OCI-LY3 (cell line): ENCODE measurements around the gene SEPTIN12.

ENCODE experiments used
- H2AFZ ChIP-seq: fragments of 200-600, 300-600 bp; shearing (Covaris generic); 2 replicates; pipeline ENCODE4 v1.6.0; 2014; ENCODE audit warnings: antibody characterized with exemption, low read depth, low read length
- H3K27ac ChIP-seq: fragments of 200-600, 300-600 bp; sonication (generic); 2 replicates; pipeline ENCODE4 v1.5.1; 2014; ENCODE audit warnings: mild to moderate bottlenecking, low read length, moderate library complexity, mixed read lengths
- H3K27me3 ChIP-seq: fragments of 200-600, 300-600 bp; sonication (generic); 2 replicates; pipeline ENCODE4 v1.6.1; 2014; ENCODE audit warnings: low read depth, low read length, mixed read lengths
- H3K36me3 ChIP-seq: fragments of 200-600, 300-600 bp; sonication (generic); replicated peaks from 2 replicates; pipeline ENCODE3; 2014; ENCODE audit warnings: low read depth, low read length, mixed read lengths
- H3K4me1 ChIP-seq: fragments of 300-600, 200-600 bp; sonication (generic); 2 replicates; pipeline ENCODE4 v1.6.1; 2014; ENCODE audit warnings: low read length, mixed read lengths
- H3K4me2 ChIP-seq: fragments of 200-600, 300-600 bp; sonication (generic); 2 replicates; pipeline ENCODE4 v1.6.1; 2014; ENCODE audit warnings: low read length, mixed read lengths
- H3K4me3 ChIP-seq: fragments of 300-600, 200-600 bp; sonication (generic); 2 replicates; pipeline ENCODE4 v1.5.1; 2014; ENCODE audit warnings: antibody characterized with exemption, mild to moderate bottlenecking, low read length, moderate library complexity
- H3K79me2 ChIP-seq: fragments of 300-600, 200-600 bp; shearing (Covaris generic); 2 replicates; pipeline ENCODE4 v1.6.1; 2014; ENCODE audit warnings: mild to moderate bottlenecking, low read length, mixed read lengths
- H3K9ac ChIP-seq: fragments of 300-600, 200-600 bp; shearing (Covaris generic); 2 replicates; pipeline ENCODE4 v1.6.0; 2014; ENCODE audit warnings: mild to moderate bottlenecking, low read length, moderate library complexity
- H3K9me3 ChIP-seq: fragments of 200-600, 300-600 bp; shearing (Covaris generic); 2 replicates; pipeline ENCODE4 v1.6.1; 2014; ENCODE audit warnings: low read length, mixed read lengths; ENCODE audit not compliant: insufficient read depth
- H4K20me1 ChIP-seq: fragments of 200-600, 300-600 bp; sonication (generic); 2 replicates; pipeline ENCODE4 v1.6.1; 2016; ENCODE audit warnings: low read length, mixed read lengths; ENCODE audit not compliant: insufficient read depth
- EZH2phosphoT487 ChIP-seq: fragments of 200-600 bp; shearing (Covaris generic); IDR thresholded peaks from 2 replicates; pipeline ENCODE4 v1.6.1; 2018; ENCODE audit warnings: antibody characterized with exemption, mixed run types, low read depth
- TF ChIP-seq, protein P1 (sequence below): fragments of 200-600, 300-600 bp; sonication (generic); IDR thresholded peaks from 2 replicates; pipeline ENCODE4 v1.5.1; 2014; ENCODE audit warnings: antibody characterized with exemption, low read length, low read depth

Gene SEPTIN12

GRCh38 chr16:4736546-4736945, 51.6 kb downstream of the SEPTIN12 start:
- TF ChIP-seq, protein P1, sequence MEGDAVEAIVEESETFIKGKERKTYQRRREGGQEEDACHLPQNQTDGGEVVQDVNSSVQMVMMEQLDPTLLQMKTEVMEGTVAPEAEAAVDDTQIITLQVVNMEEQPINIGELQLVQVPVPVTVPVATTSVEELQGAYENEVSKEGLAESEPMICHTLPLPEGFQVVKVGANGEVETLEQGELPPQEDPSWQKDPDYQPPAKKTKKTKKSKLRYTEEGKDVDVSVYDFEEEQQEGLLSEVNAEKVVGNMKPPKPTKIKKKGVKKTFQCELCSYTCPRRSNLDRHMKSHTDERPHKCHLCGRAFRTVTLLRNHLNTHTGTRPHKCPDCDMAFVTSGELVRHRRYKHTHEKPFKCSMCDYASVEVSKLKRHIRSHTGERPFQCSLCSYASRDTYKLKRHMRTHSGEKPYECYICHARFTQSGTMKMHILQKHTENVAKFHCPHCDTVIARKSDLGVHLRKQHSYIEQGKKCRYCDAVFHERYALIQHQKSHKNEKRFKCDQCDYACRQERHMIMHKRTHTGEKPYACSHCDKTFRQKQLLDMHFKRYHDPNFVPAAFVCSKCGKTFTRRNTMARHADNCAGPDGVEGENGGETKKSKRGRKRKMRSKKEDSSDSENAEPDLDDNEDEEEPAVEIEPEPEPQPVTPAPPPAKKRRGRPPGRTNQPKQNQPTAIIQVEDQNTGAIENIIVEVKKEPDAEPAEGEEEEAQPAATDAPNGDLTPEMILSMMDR = no peak
- TF ChIP-seq EZH2phosphoT487 = no peak
- Histone ChIP-seq H2AFZ (no peak overlapping the region), H3K79me2 (peaks cover 23% of the 10 kb centered on the region), H3K4me3 (no peak overlapping the region), H3K36me3 (no peaks in the 10 kb centered on the region), H3K9me3 (no peaks in the 10 kb centered on the region), H3K4me2 (no peak overlapping the region), H3K9ac (no peak overlapping the region), H3K27ac (no peak overlapping the region), H4K20me1 (no peaks in the 10 kb centered on the region), H3K4me1 (peaks cover 4% of the 10 kb centered on the region; the same call in 1 of the 2 replicates), H3K27me3 (no peaks in the 10 kb centered on the region)

DNA sequence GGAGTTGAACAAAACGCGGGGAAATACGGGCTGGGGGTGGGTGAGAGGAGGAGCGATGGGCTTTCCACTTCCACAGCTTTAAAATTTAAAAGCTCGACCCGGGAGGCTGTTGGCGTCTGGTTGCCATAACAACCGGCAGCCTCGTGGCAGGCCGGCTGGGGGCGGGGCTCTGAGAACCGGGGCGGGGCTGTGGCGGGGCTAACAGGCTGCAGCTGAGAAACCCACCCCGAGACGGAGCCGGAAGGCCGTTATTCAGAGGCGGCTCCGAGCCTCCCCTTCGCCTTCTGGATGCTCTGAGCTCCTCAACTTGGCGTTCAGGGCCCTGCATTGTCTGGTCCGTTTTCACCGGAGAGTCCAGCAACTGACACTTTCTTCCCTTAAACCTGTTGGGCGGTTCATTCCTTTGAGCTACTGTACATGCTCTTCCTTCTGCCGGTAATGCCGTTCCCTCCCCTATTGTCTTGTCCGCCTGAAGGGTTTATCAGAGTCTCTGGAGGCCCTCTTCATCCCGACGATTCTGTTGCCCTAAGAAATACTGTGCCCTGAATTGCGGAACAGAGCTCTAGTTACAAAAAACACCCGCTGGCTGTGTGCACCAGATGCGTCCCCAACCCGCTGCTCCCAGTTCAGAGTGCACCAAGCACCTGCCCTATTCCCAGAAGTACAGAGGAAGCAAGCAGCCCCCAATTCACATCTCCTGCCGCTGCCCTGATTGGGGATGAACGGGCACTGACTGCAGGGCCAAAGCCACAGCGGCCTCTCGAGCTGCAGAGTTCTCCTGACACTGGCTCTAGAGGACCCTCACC, 53.2 kb downstream of the SEPTIN12 start:
- no peaks in the 10 kb centered on the region for H3K9me3 ChIP-seq
- H3K36me3 ChIP-seq = peaks cover 3% of the 10 kb centered on the region
- peak overlapping the region; percentile 77 for H2AFZ ChIP-seq
- TF ChIP-seq, protein P1 = no peak
- TF ChIP-seq EZH2phosphoT487 = no peak
- H3K79me2 ChIP-seq = peaks cover 23% of the 10 kb centered on the region
- no peaks in the 10 kb centered on the region for H4K20me1 ChIP-seq
- peak overlapping the region; percentile 72 for H3K4me2 ChIP-seq
- H3K9ac ChIP-seq = peak overlapping the region; percentile 80
- H3K4me1 ChIP-seq = peaks cover 4% of the 10 kb centered on the region; the same call in 1 of the 2 replicates
- peak overlapping the region; percentile 96 for H3K4me3 ChIP-seq
- no peaks in the 10 kb centered on the region for H3K27me3 ChIP-seq
- peak overlapping the region; percentile 39 for H3K27ac ChIP-seq

- Histone ChIP-seq H2AFZ (peak within 1 kb of the TSS; percentile 77), H3K27me3 (no peaks in the 10 kb centered on the region), H3K4me1 (peaks cover 4% of the 10 kb centered on the region; the same call in 1 of the 2 replicates), H3K4me2 (peak within 1 kb of the TSS; percentile 72), H3K9me3 (no peaks in the 10 kb centered on the region), H3K36me3 (peaks cover 3% of the 10 kb centered on the region), H3K4me3 (peak within 1 kb of the TSS; percentile 96), H3K79me2 (peaks cover 23% of the 10 kb centered on the region), H3K27ac (peak within 1 kb of the TSS; percentile 39), H4K20me1 (no peaks in the 10 kb centered on the region), H3K9ac (peak within 1 kb of the TSS; percentile 80)
- no peak for TF ChIP-seq EZH2phosphoT487
- TF ChIP-seq, protein P1 = no peak
Observed at GRCh38 chr16:4734063-4734729, 53.9 kb downstream of the SEPTIN12 start, which contains the start of the genes ANKS3 and DNAAF8. TSS of gene ANKS3 (minus strand) at chr16:4734271. CDS start at chr16:4730149, 4,122 bp downstream. TSS of gene DNAAF8 (plus strand) at chr16:4734537. CDS start at chr16:4736515, 1,978 bp downstream.

DNA sequence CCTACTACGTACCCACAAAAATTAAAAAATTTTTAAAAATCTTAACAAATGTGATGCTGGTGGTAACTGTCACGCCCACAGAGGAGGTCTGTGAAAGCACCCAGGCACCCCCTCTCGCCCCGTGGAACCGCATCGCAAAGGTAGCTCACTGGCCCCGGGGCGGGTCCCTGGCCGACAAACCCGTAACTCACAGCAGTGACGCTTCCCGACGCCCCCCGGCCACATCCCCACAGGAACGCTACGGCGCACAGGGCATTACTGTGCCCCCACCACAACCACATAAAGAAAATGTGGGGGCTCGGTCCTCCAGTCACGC, 54.4 kb downstream of the SEPTIN12 start:
- H3K27ac ChIP-seq = peak overlapping the region; percentile 39
- peak overlapping the region; percentile 77 for H2AFZ ChIP-seq

More for the DNA sequence above, 54.4 kb downstream of the SEPTIN12 start:
- peaks cover 4% of the 10 kb centered on the region; the same call in 1 of the 2 replicates for H3K4me1 ChIP-seq
- H3K79me2 ChIP-seq = peaks cover 23% of the 10 kb centered on the region
- peaks cover 3% of the 10 kb centered on the region for H3K36me3 ChIP-seq
- H3K4me2 ChIP-seq = peak overlapping the region; percentile 72
- no peaks in the 10 kb centered on the region for H3K9me3 ChIP-seq
- H3K4me3 ChIP-seq = peak overlapping the region; percentile 96
- H4K20me1 ChIP-seq = no peaks in the 10 kb centered on the region
- TF ChIP-seq, protein P1 = no peak
- TF ChIP-seq EZH2phosphoT487 = no peak
- peak overlapping the region; percentile 80 for H3K9ac ChIP-seq
- no peaks in the 10 kb centered on the region for H3K27me3 ChIP-seq
